ENCODE results near the gene CHMP4A. TPM values are rescaled to one million over a fixed set of nuclear protein-coding genes. Genes with fewer than 3 reads are reported as not detected.

Gene CHMP4A
- total RNA-seq, 1 experiment from 2014 or later = 32.7 TPM

GRCh38 chr14:24197056-24197450, 16.2 kb downstream of the CHMP4A start (continued):
- TF ChIP-seq HMGA2 (CRISPR knock-in tag; IDR thresholded peaks at IDR 0.05) (no peak), ATF6 (CRISPR knock-in tag; IDR thresholded peaks at IDR 0.05) (no peak), ZNF121 (CRISPR knock-in tag; IDR thresholded peaks at IDR 0.05) (no peak)

GRCh38 chr14:24196071-24197055, 16.9 kb downstream of the CHMP4A start:
- ATAC-seq = peak; percentile 14
- CTCF ChIA-PET = interaction anchor here (0.7 to 1.8 kb wide), 13 partner anchors 11 to 112 kb away, joined by 3 to 16 read pairs (median 4); partner anchors contain the start of genes CHMP4A, CIDEB, DCAF11 and EMC9
- H3K4me3 Mint-ChIP-seq = peak overlapping the region; percentile 94
- H3K27ac Mint-ChIP-seq = peak overlapping the region; percentile 97
- H3K4me1 Mint-ChIP-seq = peaks cover 23% of the 10 kb centered on the region
- POLR2A ChIA-PET = interaction anchor here (0.7 to 1.9 kb wide), 14 partner anchors 13 to 103 kb away, joined by 3 to 20 read pairs (median 4); partner anchors contain the start of genes CHMP4A, IRF9, MDP1 and PCK2
- peak; percentile 21 for DNase-seq (ENCODE audit: low spot score)
- H3K9me3 Mint-ChIP-seq = peaks cover 11% of the 10 kb centered on the region
- H3K36me3 Mint-ChIP-seq = peaks cover 38% of the 10 kb centered on the region
- H3K27me3 Mint-ChIP-seq (ENCODE audit: low read depth) = no peaks in the 10 kb centered on the region
- TF ChIP-seq ZNF512 (CRISPR knock-in tag; IDR thresholded peaks at IDR 0.05; ENCODE audit: borderline replicate concordance) (no peak), SMAD4 (CRISPR knock-in tag; IDR thresholded peaks at IDR 0.05) (no peak), ERG (CRISPR knock-in tag; IDR thresholded peaks at IDR 0.05) (no peak), USF2 (CRISPR knock-in tag; IDR thresholded peaks at IDR 0.05) (no peak), JUN (CRISPR knock-in tag; IDR thresholded peaks at IDR 0.05) (no peak), MXD4 (CRISPR knock-in tag; IDR thresholded peaks at IDR 0.05; ENCODE audit: borderline replicate concordance) (no peak), NR2C2 (CRISPR knock-in tag; IDR thresholded peaks at IDR 0.05) (no peak), ZNF396 (CRISPR knock-in tag; IDR thresholded peaks at IDR 0.05; ENCODE audit: borderline replicate concordance) (no peak), ATF1 (CRISPR knock-in tag; IDR thresholded peaks at IDR 0.05) (no peak), TCF7 (CRISPR knock-in tag; IDR thresholded peaks at IDR 0.05; ENCODE audit: low read depth) (no peak), NR1H2 (CRISPR knock-in tag; IDR thresholded peaks at IDR 0.05) (no peak), ATF2 (CRISPR knock-in tag; IDR thresholded peaks at IDR 0.05; ENCODE audit: borderline replicate concordance, low read depth) (no peak), ZNF671 (CRISPR knock-in tag; IDR thresholded peaks at IDR 0.05) (no peak), ZNF219 (CRISPR knock-in tag; IDR thresholded peaks at IDR 0.05; ENCODE audit: borderline replicate concordance) (no peak)
